NCI-H2107 (cell line): ENCODE results near the gene VLDLR.

Source experiments
- DNase-seq: peaks from one replicate; lab custom pipeline; 2025; lab: John Stamatoyannopoulos, UW

VLDLR gene

DNA sequence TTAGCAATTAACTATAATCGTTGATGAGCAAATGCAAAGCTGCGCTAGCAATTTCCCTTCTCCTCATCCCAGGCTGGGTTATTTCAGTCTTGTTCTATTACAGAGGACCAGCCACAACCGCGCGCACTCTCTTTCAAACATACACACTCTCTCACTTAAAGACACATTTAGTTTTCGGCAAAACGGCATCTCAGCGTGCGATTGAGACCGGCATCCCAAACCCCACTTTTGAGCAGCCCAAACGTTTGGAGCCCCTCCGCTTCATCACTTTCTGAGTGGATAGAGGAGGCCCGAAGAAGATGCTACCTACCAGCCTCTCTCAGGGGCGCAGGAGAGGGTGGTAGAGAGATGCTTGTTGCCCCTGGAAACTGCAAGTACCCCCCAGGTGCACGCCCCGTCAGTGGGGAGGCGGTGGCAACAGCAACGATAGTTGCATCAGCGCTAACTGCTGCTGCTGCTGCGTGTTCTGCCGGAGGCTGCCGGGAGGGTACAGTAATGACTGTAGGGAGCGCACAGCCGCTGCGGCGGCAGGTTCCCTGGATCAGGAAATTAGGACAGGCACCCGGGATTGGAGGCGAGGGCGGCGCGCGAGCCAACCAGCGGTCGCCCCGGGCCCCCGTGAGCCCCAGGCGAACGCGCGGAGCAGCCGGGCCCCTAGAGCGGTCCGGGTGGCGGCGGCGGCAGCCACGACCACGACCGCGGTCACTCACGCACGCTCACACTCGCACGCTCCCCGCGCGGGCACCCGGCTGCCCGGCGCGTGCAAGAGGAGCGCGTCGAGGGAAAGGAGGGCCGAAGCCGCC is 467 bp upstream of the VLDLR start:
- DNase-seq: peak; percentile 70

DNA sequence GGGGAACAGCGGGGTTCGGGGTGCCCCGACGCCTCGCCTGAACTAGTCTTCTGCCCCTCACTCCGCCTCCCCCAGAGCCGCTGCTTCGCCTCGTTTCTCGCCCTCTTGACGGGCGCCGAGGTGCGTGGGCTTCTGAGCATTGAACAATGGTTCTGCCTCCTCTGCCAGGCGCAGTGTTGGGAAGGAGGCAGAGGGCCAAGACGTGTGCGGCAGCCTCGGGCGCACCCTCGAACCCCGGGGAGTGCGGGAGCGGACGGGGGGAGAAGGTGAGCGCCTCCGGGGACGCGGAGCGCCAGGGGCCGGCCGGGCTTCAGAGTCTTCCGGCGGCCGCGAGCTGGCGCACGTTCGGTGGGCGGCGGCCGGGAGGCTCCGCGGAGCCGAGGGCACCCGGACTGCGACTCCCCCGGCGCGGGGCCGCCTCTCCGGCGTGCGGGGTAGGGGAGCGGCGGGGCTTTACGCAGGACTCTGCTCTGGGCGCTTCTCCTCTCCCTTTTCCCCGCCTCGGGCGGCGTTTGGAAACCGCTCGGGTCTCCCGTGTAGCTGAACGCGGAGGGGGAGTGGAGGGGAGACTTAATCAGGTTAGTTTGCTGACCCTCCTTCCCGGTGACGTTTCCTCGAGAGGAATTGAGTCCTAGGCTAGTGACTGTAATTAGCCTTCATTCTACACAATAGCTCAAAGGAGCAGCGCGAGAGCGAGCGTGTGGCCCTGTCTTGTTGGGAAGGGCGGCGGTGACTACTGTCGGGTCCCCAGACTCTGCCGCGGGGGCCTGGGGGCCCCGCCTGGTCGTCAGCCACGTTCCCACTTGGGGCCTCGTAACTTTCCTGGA is 1.1 kb downstream of the VLDLR start:
- no peak for DNase-seq

DNA sequence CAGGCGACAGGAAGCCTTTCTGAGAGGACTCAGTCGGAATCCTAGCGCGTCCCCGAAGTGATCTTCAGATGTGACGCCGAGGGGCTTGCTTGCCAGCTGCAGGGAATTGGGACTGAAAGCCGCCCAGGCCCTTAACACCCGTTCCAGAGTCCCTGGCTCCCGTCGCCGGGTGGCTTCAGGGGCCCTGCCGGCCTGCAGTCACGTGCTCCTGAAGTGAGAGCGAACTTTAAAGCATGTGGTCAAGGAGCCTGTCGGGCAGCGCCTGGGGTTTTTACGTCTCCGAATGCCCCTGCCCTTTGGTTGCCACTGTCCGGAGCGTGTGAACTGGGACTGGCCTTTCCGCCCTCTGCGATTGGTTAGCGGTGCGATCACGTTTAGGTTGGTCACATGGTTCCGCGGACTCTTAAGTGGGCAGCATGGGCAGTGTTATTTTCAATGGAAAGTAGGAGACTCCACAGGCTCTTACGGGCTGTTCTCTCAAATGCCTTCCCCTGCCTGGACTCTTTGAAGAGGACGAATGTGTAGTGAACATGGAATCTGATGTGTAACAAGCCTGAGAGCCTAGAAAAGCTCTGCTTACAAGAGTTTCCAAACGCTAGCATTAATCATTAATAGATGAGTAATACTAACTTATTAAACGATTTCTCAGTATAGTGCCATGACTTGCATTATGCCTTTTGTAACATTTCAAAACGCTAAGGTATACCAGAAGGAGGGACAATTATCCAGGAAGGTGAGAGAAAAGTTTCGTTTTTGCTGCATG is 1.9 kb downstream of the VLDLR start:
- DNase-seq: no peak

DNA sequence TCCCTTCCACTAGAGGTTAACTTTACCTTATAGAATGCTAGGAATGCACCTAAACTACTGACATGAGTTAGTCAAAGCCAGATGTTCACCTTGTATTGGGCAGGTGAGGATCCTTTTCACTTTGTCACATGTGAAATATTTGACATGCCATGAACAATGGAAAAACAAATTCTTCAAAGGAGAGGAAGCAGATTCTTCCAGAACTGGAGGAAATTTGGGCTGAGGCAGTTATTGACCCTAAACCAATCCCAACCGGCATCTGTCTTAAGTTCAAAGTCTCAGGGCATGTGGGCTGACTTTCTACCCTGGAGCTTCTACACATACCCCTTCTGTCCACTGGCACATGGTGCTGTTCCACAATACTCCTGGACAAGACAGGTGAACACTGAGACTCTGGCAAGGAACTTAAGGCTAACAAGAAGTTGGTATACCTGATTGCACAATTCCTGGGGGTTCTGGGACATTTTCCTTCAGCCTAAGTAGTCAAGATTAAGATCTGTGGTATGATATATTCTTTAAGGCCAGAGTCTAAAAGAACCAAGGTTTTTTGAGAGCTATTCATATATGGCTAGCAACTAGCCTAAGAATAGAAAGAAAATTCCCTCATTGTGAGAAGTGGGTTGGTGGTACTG is 2.6 kb downstream of the VLDLR start:
- DNase-seq: no peak

DNA sequence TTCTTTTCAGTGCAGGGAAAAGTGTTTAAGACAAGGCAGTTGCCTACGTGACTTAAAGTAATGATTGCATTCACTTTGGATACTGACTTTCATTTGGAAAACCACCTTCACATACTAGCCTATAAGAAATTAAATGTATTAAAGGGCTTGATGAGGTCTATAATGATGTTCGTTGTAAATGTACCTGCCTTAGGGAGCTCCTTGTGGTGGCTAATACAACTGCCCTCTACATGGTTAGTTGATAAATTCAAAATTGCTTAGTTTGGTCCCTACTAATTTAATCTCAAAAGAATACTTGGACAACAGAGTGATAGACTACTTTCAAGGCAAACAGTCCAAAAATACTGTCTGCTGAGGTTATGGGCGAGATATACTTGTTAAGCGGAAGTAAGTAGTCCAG is 3.8 kb downstream of the VLDLR start:
- no peak for DNase-seq

DNA sequence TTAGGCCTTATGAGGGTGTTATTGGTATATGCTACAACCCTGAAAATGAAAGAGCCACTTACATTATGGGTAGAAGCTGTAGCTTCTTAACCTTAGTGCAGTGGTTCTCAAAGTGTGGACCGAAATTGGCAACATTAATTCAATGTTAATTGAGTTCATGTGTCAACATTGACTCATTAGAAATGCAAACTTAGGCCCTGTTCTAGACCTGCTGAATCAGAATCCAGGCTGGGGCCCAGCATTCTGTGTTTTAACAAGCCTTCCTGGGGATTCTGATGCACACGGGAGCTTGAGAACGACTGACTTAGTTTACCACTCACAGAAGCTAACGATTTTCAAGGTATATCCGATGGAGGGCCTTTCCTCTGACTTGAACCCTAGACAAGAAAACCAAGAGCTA is 7.3 kb downstream of the VLDLR start:
- DNase-seq: no peak

DNA sequence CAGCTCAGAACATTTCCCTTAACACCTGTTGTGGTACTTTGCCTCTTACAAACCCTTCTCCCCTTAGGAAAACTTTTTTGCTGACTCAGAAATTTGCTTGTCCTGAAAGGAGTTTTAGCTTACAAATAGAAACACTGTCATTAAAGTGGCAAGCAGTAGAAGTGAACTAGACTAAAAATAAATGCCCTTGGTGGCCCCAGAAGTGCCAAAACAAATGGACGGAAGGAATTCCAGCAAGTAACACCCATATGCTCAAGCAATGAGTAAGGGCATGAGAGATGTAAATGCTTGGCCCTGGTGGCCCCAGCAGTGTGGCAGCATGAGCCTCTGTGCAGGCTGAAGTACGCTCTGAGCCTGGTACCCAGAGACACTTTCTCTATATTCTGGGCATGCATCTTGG is 8.6 kb downstream of the VLDLR start:
- DNase-seq: no peak

DNA sequence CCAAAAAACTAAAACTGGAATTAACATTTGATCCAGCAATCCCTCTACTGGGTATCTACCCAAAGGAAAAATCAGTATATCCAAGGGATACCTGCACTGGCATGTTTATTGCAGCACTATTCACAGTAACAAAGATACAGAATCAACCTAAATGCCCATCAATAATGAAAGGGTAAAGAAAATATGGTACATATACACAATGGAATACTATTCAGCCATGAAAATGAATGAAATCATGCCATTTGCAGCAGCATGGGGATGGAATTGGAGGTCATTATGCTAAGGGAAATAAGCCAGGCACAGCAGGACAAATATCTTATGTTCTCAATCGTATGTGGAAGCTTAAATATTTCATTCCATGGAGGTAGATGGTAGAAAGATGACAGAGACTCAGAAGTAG is 9.7 kb downstream of the VLDLR start:
- DNase-seq: no peak

DNA sequence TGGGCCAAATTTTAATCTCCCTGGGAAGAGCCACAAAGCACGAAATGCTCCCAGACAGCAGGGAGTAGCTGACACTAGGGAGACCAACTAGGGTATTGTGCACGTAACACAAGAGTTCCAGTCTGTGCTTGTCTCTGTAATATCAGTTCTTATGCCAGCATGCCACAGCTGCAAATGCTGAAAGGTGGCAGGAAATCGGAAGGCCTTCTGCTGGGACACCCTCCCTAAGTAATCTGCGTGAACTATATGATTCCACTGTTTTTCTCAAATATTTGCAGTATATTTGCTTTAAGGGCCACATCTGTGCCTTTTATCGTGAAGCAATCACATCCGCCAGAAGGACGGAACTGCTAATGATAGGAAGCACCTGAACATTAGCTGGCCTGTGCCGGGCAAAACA is 12.6 kb downstream of the VLDLR start:
- DNase-seq: no peak

DNA sequence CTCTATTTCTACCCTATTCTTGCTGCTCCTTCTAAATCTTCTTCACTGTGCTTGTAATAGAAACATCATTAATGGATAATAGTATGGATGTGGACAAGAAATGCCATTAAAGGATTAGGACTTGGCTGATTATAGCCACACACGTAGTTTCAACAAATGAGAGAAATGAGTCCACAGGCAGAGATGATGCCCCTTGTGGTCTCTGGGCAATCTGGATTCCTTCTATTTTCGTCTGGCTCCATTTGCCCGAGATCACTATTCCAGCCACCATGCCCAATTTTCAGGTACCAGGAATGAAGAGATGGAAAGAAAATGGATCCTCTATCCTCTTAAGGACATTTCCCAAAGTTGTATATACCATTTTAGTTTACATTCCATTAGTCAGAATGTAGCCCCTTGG is 13.2 kb downstream of the VLDLR start:
- DNase-seq: no peak

DNA sequence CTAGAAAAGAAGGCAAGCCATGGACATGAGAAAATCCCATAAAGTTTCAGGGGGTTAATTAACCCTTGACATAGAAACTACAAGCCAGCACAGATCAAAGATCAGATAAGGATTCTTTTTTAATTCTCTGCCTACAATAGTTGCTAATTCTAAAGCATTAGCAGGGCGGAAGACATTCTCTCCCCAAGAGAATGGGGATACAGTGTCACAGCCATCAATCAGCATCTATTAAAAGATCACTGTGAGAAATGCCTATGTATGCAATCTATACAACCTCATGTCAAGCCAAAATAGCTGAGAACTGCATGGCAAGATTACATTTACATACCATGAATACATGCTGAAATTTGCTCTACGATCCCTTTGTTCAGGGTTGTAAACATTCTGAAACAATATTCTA is 14.3 kb downstream of the VLDLR start:
- no peak for DNase-seq

DNA sequence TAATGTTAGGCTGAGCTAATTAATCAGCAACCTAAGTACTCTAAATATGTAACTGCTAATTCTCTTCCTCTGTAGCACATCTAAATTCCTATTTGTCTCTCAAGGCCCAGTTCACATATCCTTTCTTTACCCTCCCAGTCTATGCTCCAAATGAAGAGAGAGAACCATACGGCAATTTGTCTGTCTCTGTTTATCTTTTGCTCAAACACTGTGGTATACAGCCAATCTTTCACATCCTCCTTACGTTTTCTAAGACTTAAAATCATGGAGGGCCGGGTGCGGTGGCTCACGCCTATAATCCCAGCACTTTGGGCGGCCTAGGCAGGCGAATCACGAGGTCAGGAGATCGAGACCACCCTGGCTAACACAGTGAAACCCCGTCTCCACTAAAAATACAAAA is 15.8 kb downstream of the VLDLR start:
- DNase-seq: no peak

DNA sequence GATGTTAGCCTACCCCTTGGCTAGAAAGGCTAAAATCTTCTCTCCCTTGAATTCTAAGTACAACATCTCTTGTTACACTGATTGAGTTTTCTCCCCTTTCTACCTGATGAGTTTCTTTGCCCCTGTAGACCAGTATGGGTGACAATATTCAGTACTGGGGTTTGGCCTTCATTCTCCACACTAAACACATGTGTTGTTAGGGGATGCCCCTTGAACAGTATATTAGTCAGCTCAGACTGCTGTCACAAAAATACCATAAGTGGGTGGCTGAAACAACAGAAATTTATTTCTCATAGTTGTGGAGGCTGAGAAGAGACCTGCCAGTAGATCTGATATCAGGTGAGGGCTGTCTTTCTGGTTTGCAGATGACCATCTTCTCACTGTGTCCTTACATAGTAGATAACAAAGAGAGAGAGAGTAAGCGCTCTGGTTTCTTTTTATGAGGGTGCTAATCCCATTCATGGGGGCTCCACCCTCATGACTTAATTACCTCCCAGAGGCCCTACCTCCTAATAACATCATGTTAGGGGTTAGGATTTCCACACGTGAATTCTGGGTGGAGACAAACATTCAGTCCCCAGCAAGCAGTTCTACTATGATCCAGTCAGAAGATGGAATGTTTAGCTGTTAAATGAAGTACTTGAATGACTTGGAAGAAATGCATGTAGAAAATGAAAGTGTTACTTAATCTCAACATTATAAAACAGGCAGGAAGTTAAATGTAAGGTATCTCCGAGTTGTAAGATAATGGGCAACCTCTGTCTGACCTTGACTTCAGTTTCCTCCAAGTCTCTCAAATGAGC is 17.5 kb downstream of the VLDLR start:
- DNase-seq: no peak

DNA sequence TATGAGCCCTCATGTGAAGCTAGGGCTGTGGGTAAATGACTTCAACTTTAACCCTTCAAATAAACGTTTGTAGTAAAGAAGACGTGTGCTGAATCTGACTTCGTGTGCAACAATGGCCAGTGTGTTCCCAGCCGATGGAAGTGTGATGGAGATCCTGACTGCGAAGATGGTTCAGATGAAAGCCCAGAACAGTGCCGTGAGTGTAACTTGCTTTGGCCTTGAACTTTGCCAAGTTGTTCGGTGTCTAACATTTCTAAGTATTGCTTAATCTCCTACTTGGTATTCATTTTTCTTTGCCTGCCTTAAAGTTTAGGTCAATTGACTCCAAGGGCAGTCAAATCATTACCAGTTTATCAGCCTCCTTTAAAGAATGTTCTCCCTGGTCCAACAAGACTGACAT is 18.2 kb downstream of the VLDLR start:
- no peak for DNase-seq

DNA sequence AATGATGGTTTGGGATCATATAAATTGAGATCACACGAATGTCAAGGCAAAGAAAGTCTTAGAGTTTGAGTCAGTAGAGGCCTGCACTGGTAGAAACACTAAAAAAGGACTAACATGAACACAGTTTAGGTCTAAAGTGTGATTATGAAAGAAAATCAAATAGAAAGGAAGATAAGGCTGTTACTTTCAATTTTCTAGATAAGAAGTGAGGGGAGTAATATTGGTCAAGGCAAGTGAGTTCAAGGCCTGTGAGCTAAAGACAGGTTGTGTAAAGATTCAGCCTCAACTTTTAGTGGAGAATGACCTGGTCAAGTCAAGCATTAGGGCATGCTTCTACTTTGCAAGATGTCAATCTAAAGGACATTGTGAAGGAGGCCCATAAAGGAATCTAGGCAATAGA is 19.0 kb downstream of the VLDLR start:
- DNase-seq: no peak

DNA sequence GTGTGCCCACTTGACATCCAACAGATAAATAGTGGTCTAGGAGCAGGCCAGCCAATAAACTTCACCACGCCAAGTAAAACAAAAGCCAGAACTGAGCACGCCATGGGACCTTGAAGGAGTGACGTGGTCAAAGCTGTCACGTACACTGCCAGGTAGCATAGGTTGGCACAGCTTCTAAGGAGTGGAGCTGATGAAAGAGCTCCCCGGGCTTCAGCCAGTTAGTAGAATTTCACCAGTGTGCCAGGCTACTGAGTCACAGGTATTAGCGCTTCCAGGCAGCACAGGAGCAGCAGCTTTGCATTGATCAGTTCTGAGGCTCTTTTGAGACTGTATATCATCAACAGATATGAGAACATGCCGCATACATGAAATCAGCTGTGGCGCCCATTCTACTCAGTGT is 19.4 kb downstream of the VLDLR start:
- no peak for DNase-seq

DNA sequence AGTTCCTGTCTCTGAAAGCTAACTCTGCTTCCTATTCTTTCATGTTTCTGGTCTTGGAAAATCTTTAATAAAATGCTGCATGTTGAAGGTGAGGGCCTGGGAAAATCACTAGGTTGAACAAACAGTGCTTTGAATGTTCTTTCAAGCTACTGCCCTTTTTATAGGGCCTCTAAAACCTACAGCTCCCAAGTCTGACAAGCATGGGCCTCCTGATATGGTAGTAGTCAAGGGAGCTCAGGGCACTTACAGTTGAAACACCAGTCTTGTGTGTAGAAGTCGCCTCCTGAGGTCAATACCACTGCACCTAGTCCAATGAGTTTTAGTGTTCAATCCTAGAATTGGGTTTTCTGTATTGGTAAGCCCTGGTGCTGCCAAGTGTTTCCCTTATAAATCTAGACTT is 20.5 kb downstream of the VLDLR start:
- no peak for DNase-seq

DNA sequence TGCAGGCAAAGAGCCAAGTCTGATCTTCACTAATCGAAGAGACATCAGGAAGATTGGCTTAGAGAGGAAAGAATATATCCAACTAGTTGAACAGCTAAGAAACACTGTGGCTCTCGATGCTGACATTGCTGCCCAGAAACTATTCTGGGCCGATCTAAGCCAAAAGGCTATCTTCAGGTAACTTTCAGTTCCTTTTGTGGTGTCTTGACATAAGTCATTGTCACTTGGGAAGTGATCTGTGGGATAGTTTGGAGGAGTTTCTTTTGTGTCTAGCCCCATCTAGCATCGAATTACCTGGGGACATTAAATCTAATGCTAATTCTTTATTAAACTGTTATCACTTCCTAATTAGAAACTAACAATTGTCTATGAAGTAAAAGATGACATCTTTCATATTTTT is 24.0 kb downstream of the VLDLR start:
- no peak for DNase-seq

DNA sequence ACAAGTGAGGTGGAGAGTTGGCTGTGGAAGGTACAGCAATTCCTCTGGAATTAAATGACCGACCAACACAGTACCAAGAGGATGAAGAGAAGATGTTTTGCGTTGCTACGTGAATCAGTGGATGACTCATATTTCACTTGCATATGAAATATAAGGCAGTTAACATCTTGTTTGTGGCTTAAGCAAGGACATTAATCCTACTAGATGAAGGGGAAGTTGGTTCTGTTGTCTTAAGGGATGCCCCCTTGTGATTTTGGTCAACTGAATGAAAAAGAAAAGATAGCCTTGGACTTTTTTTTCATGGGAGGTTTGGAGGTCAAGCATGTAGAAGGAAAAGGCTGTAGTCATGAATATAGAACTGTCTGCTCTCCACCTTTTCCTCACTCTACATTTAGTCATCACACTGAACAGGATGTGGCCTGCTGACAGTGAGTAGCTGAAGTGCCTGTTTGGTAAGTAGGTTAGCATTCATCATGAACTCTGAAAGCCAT is 33.9 kb downstream of the VLDLR start:
- no peak for DNase-seq

DNA sequence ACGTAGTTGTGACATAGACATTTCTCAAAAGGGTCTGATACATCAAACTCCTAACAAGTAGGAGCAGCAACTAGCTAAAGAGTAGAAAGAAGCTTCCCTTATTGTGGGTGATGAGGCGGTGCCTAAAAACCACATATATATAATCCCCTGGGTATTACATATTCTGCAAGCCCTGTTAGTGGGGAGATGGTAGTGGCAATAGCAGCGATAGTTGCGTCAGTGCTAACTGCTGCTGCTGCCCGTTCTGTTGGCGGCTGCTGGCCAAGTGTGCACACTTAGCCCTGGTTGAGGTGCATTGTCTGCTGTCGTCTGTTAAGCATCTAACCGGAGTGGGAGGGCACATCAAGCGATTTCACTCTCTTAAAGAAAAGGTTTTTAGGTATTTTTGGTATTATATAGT is 35.8 kb downstream of the VLDLR start:
- no peak for DNase-seq

DNA sequence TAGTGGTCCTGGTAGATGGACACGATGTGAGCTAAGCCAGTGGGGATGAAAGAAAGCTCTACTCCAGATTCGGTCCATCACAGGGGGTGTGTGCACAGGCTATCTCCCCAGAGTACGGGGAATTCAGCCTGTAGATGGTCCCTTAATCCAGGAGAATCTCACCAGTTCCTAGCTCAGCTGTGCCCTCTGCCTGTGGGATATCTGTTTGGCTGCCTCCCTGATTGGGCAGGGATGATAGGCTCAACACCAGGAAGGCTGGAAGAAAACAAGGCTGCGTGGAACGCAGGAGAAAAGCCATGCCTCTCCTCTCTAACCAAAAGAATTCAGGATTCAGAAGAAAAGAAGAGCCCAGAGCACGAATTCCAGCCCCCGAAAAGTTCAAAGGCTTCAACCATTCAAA is 40.9 kb downstream of the VLDLR start:
- no peak for DNase-seq
